MM.1S (cell line): ENCODE data around the gene SEMA3G.

ENCODE experiments used
- EZH2 ChIP-seq: fragments of 300-600 bp; sonication (generic); optimal IDR thresholded peaks from 2 replicates; pipeline ENCODE3; 2017; ENCODE audit warnings: low read depth, mild to moderate bottlenecking, antibody characterized with exemption, low read length, mixed read lengths
- EZH2phosphoT487 ChIP-seq: fragments of 300-600 bp; sonication (generic); IDR thresholded peaks from 2 replicates; pipeline ENCODE4 v1.6.1; 2018; ENCODE audit warnings: antibody characterized with exemption, low read length
- TF ChIP-seq, protein P1 (sequence below): fragments of 300-600 bp; sonication (generic); IDR thresholded peaks from 2 replicates; pipeline ENCODE4 v1.5.1; 2016; ENCODE audit warnings: antibody characterized with exemption, low read length, mixed read lengths

DNA sequence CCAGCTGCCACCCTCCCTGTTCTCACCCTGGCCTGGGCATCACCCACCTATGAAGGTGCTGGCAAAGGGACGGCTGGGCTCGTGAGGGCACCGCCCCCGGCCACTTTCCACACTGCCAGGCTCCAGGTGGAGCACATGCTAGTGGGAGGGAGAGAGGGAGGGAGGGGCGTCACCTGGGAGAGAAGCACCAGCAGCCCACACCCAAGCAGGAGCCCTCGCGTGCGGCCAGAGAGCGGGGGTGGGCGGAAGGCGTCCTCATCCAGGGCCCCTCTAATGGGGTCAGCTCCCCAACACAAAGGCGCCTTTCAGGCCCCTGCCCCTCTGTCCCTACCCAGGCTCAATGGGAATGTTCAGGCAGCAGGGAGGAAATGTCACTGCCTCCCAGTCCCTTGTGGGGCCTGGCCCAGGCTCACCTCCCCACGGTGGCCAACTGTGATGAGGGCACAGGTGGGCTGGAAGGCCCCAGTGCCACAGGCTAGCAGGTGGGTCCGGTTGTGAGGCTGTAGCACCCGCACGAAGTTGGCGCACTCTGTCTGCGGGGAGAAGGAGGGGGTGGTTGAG lies 3.1 kb downstream of the SEMA3G start:
- TF ChIP-seq, protein P1, sequence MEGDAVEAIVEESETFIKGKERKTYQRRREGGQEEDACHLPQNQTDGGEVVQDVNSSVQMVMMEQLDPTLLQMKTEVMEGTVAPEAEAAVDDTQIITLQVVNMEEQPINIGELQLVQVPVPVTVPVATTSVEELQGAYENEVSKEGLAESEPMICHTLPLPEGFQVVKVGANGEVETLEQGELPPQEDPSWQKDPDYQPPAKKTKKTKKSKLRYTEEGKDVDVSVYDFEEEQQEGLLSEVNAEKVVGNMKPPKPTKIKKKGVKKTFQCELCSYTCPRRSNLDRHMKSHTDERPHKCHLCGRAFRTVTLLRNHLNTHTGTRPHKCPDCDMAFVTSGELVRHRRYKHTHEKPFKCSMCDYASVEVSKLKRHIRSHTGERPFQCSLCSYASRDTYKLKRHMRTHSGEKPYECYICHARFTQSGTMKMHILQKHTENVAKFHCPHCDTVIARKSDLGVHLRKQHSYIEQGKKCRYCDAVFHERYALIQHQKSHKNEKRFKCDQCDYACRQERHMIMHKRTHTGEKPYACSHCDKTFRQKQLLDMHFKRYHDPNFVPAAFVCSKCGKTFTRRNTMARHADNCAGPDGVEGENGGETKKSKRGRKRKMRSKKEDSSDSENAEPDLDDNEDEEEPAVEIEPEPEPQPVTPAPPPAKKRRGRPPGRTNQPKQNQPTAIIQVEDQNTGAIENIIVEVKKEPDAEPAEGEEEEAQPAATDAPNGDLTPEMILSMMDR: no peak
- no peak for TF ChIP-seq EZH2
- TF ChIP-seq EZH2phosphoT487: no peak
